GM03348 (cell line): ENCODE results near the gene FAM32A.
A peak's percentile ranks its signal among the peaks of the same experiment; 100 is the strongest.

Source experiments
- DNase-seq: peaks from one replicate; pipeline ENCODE4 v3.0.0; 2012; ENCODE audit warnings: low spot score

Gene FAM32A

DNA sequence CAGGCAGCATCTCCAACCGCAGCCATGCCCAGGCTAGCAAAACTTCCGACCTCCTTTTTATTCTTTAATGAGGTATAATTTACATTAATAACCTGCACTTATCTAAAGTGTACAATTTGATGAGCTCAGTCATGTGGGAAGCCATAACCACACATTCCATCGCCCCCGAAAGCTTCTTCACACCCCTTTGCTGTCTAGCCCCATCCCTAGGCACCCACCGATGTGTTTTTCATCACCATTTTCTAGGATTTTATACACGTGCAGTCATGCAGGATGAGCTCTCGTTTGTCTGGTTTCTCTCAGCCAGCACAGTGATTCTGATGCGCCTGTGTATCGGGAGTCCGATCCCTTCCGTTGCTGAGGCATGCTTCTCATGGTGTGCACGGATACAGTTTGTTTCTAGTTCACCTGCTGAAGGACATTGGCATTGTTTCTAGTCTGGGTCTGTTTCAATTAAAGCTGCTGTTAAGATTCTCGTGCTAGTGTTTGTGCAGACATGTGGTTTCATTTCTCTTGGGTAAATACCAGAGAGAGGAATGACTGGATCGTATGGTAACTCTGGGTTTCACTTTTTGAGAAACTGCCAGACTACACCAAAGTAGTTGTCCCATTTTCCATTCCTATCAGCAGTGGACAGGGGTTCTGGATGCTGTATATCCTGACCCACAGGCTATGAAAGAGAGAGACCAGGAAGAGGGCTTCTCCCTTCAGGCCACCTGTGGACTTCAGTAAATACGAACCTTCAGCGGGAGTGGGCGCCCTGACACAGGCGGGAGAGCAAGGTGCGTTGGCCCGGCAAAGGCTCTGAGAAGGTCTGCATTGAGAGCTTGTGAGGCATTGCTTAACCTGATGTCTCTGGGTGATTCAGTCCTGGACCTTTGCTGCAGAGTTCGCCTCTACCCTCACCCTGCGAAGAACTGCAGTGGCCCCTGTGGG is 17.4 kb downstream of the FAM32A start:
- DNase-seq: peak; percentile 37

DNA sequence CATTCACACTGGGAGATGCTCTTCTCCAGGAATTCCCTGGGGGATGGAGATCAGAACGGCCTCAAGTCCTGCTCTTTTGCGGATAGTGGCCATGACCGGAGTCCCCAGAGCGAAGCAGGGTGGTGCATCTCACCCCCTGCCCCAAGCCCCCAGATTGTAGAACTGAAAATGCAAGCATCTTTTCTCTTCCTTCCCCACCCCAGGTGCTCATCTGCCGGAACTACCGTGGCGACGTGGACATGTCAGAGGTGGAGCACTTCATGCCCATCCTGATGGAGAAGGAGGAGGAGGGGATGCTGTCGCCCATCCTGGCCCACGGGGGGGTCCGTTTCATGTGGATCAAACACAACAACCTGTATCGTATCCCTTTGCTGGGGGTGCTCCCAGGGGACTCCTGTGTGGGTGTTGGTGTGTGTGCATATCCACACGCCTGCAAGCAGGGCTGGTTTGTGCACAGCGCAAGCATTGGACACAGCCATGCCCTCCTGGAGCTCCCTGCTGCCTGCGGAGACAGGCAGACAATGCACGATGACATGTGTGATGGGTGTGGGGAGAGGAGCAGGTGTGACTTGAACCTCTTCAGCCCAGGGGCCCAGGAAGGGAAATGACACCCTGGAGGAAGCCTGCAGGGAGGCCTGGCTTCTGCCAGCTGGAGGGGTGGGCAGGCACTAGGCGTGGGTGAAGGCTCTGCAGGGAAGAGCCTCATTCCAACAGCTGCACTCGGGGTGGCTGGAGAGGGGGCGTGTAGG is 18.2 kb downstream of the FAM32A start:
- DNase-seq: no peak

DNA sequence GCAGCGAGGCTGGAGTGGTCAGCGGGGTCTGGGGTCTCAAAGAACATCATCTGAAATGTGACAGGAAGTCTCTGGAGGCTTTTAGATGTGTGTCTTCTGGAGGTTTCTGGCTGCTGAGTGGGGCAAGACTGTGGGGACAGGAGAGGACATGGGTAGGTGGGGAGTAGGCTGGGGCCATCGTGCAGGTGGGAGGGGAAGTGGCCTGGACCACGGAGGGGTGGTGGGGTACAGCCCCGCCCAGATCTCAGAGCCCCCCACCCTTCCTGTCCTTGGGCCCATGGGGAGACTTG is 18.7 kb downstream of the FAM32A start:
- no peak for DNase-seq

DNA sequence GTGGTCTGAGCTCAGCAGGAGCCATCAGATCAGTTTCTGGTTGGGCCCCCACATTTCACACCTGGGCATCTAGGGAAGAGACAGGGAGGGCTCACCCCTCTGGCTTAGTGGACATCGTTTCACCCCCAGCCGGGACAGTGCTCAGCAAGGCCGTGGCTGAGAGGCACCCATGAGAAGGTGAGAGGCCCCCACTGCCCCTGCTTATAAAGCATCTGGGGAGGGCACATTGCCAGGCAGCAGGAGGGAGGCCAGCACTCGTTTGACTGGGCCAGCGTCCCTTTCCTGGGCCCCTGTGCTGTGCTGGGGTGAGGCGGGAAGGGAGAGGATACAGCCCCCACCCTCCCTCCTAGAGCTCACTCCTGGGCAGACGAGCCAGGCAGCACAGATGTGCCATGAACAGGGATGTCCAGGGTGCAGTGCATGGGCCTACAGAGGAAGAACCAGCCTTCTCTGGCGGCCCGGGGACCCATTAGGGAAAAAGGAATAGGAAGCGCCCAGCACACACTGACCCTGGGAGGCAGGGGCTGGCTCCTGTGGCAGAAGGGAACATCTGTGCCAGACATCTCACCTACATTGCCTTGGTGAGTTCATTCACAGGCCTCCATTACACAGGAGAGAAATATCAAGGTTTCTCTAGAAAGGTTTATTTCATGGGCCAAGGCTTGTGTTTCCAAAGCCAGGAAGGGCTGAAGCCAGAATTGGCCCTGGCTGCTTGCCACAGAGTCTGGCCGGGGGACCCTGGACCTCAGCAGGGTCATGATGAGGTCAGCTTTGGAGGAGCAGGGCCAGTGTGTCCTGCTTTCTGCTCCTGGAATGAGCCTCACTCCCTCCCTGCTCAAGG is 20.2 kb downstream of the FAM32A start:
- no peak for DNase-seq

DNA sequence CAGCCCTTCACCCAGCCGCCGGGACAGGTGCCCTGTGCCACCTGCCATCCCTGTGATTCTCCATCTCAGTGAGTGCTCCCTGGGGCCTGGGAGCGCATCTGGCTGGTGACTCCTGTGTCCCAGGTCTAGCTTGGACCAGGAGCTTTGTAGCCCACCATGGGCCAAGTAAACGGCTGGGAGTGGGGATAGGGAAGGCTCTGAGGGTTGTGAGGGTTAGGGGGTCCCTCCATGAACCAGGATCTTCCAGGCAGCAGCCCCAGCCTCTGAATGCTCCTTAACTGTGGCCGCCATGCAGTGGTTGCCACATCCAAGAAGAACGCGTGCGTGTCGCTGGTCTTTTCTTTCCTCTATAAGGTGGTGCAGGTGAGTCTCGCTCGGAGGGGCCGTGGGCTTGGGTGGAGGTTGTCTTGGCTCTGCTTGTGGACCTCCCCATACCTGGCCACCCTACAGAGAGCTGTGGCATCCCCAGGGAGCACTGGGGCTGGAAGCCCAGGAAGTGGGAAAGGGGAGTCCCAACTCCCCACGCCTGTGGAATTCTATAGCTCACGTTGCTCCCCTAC is 20.9 kb downstream of the FAM32A start:
- no peak for DNase-seq

DNA sequence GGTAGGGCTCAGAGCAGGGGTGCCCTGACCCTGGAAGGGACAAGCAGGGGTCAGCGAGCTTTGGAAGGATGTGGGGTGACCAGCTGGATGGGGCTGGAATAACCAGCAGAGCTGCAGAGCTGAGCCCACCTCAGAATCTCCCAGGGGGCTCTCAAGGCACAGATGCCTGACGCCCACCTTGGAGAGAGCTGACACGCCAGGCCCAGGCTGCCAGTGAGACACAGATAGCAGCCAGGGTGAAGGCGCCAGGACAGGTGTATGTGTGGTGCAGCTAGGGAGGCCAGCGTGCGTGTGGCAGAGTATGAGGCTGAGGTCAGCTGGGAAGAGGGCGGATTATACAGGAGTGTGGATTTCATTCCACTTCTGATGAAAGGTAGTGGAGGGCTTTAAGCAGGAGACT is 21.4 kb downstream of the FAM32A start:
- no peak for DNase-seq

DNA sequence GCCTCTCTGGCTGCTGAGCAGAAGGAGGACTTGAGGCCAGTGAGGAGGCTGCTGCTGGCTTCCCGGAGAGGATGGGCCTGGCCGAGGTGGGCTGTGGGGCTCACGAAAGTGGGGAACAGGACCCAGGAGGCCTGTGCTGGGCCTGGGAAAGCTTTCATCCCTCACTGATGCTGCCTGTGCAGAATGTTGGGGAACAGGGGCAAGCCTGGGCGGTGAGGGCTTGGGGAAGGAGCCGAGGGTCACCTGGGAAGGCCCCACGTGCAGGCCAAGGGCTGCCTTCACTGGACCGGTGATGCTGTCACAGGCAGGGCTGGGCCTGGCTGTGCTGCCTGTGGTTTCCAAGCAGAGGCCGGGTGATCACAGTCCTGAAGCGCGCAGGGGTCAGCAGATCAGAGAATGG is 21.9 kb downstream of the FAM32A start:
- no peak for DNase-seq

DNA sequence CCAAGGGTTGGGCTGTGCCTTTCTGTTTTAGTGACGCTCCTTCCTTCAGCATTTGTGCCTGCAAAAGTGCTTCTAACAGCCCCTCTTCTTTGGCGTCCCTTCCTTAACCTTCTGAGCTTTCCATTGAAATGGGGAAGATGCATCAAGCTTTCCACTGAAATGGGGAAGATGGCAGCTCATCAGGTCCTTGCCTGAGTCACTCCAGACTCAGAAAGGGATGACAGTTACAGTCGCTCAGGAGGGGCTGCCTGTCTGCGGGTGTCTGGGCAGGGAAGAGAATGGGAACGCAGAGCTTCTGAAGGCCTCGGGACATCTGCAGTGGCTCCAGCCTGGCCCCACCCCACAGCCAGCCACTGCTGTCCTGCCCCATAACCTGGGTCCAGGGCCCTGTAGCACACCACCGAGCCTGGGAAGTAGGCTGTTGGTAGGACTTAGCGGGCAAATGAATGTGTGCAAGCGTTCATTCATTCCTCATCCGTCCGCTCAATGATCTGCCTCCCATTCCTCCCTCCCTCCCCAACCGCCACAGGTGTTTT is 22.3 kb downstream of the FAM32A start:
- DNase-seq: no peak

DNA sequence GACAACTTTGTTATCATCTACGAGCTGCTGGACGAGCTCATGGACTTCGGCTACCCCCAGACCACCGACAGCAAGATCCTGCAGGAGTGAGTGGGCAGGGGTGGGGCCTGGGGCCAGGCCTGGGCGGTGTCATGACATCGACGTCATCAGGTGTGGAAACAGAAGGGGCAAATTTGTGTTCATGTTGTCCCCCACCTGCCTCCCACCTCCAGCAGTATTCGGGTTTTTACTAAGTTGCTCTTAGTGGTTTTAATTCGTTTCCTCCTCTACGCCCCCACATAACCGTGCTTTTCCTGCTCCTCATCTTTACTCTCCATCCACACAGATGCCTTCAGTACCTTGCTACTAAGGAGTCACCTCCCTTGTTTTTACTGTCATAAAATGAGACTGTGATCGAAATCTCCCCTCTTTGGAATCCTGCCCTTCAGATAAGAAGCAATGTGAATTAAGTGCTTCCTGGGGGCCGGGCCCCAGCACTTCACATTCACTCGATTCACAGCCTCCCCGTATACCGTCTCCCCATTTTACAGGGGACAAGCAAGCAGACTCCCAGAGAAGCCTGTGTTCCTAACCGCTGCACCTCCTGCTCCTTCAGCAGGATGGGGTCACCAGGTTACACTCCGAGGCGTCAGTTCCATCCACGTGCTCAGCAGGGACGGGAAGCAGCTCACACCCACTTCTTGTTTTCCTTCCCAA is 23.0 kb downstream of the FAM32A start:
- no peak for DNase-seq

DNA sequence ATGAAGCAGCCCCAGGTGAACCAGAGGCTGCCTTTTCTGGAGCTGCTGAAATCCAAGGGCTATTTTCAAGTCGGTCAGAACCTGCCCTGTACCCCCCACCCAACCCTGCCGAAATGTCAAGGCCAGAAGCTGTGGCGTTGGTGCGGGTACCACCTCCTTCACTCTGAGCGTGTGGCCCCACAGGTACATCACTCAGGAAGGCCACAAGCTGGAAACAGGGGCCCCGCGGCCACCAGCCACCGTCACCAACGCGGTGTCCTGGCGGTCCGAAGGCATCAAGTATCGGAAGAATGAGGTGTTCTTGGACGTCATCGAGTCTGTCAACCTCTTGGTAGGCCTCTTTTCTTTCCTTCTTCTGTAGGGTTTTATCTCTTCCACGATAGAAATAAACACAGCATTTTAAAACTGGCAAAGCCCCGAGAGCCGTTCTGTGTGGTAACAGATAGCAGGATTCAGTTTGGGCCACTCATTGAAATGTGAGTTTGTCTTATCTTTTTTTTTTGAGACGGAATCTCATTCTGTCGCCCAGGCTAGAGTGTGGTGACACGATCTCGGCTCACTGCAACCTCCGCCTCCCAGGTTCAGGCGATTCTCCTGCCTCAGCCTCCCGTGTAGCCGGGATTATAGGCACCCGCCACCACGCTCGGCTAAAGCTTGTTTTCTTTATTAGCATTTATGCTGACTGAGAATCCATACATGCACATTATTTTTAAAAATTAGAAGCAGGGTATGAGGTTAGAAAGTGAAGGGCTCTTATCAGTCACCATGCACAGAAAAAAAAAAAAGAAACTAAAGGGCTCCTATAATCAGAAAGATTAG is 23.8 kb downstream of the FAM32A start:
- DNase-seq: no peak

DNA sequence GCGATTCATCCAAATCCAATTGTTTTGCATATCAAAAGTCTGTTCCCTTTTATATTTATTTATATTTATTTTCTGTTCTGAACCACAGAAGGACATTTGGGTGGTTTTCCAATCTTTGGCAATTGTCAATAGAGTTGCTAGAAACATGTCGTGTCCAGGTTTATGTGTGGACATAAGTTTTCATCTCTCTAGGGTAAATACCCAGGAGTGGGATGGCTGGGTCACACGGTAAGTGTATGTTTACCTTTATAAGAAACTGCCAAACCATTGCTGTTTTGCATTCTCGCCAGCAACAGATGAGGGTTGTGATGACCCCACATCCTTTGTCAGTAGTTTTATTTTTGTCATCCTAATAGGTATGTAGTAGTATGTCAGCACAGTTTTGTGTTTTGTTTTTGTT is 25.0 kb downstream of the FAM32A start:
- no peak for DNase-seq

DNA sequence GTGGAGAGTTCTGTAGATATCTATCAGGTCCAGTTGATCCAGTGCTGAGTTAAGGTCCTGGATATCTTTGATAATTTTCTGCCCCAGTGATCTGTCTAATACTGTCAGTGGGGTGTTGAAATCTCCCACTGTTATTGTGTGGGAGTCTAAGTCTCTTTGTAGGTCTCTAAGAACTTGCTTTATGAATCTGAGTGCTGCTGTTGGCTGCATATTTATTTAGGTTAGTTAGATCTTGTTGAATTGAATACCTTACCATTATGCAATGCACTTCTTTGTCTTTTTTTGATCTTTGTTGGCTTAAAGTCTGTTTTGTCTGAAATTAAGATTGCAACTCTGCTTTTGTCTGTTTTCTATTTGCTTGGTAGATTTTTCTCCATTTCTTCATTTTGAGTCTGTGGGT is 27.9 kb downstream of the FAM32A start:
- DNase-seq: no peak

DNA sequence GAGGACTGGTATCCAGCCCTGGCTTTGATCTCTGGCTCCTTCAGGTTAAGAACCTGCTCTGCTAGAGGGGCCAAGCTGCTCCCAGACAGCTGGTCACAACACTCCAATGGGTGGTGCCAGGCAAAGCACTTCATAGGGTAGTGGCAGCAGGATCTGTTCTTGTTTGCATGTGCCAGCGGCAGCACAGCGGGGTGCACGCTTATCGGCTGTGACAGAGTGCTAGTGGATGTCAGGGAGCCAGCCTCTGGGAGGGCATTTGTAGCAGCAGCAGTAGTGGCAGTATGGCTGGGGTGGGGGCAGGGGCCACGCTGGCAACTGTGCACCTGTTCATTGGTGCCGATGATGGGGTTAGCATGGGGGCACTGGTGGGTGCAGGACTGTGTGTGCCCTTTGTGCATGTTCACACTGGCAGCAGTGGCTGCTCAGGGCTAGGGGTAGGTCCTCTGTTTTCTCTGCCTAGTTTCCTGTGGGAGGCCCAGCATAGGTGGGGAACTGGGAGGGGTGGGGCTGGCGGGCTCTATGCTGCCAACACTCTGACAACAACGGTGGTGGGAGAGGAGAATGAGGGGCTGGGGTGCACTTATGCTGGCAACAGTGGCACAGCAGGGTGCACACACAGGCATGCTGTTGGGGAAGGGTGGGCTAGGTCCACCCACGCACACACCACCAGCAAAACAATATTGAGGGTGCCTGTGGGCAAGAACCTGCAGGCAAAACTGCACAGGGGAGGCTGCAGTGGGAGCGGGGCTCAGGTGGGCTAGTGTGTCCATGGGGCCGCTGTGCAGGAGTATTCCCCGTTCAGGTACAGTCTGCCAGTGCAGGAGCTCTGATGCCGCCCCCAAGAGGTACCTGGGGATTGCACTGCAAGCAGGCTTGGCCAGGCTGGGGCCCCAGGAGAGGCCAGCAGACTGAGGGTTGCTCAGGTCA is 31.8 kb downstream of the FAM32A start:
- no peak for DNase-seq

DNA sequence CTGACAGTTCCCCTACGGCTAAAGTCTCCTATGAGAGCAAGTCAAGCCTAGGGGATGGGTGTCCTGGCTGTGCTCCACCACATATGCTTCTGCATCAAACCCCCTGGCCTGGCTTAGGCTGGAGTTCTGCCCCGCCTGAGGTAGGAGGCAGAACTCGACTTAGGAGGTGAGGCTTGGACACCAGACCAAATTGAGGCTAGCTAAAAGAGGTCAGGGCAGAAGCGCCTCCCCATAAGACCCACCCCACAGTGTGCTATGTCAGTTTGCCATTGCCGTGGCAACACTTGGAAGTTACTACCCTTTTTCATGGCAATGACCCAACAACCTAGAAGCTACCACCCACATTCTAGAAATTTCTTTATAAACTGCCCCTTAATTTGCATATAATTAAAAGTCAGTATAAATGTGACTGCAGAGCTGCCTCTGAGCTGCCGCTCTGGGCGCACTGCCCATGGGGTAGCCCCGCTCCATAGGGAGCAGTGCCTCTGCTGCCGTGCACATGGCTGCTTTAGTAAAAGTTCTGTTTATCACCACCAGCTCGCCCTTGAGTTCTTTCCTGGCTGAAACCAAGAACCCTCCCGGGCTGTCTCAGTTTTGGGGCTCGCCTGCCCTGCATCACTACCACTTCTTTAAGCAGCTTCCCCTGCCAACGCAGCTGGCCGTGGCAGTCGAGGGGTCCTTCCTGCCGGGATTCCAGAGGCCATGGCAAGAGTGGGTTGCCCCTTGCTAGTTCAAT is 32.7 kb downstream of the FAM32A start:
- no peak for DNase-seq

DNA sequence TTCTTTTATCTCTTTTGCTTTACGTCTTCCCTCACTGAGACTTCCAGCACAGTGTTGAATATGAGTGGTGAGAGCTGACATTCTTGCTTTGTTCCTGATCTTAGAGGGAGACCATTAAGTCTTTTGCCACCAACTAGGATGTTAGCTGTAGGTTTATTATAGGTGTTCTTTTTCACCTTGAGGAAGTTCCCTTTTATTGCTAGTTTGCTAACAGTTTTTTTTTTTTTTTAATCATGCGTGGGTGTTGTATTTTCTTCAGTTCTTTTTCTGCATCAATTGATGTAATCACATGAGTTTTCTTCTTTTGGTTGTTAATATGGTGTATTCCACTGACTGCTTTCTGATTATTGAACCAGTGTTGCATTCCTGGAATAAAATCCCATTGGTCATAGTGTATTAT is 33.6 kb downstream of the FAM32A start:
- DNase-seq: no peak

DNA sequence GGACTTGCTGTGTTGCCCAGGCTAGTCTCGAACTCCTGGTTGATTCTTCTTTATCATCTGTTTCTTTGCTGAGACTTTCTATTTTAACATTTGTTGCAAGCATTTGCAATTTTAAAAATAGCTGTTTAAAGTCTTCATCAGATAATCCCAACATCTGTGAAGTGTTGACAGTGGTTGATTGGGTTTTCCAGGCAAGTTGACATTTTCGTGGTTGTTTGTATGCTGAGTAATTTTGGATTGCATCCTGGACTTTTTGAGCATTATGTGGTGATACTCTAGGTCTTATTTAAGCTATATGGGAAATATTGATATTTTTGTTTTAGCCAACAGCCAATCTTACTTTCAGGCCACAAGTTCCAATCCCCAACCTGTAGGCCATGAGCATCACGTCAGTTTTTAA is 37.6 kb downstream of the FAM32A start:
- DNase-seq: no peak

DNA sequence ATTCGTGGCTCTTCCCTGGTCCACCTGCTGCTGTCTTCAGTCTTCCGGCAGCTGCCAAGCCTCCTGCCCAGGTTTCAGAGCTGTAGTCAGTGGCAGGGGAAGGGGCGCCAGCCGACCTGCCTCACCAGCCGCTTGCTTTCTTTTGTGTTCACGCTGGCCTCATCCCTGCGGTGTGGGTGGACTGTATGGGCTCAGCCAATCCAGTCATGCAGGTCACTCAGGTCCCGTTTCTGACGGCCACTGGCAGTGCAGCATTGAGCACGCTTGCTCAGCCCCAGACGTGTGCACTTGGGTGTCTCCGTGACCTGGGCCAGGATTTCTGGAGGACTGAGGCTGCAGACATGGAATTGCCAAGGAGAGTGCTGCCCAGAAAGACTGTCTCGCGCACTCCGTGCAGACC is 38.5 kb downstream of the FAM32A start:
- DNase-seq: no peak

DNA sequence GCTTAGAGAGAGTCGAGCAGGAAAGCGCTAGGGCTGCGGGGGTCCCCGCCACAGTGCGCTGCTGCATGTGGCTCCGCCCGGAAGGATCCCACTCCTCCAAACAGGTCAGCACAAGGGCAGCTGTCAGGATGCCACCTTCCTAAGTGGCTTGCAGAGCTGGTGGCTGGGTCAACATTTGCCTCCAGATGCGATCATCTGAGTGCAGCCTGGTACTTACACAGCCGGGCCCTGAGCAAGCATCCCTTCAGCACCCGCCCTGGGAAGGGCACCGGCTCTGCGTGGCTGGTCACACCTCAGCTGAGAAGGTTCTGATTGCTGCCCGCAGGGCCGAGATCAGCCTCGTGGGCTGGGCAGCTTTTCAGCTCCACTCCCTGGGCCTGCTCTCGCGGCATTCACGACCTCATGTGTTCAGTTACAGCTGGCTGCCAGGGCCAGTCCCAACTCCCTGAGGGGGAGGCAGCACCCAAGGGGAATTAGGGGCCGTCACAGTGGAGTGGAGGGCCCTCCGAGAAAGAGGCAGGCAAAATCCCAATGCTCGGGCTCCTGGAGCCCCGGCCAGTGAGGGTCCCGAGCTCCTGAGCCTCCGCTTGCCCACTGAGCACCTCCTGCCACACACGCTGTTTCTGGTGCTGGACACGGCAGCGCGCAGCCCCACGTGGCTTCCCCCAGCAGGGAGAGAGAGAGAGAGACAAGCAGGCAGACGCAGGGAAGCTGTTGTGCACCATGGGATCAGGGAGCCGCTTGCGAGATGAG is 39.3 kb downstream of the FAM32A start:
- no peak for DNase-seq
